ENCODE measurements around the gene TLE5. TPM values are rescaled to one million over a fixed set of nuclear protein-coding genes. Genes with fewer than 3 reads are reported as not detected.

Gene TLE5
- total RNA-seq, 2 experiments from 2014 or later, result 722 to 793 TPM

DNA sequence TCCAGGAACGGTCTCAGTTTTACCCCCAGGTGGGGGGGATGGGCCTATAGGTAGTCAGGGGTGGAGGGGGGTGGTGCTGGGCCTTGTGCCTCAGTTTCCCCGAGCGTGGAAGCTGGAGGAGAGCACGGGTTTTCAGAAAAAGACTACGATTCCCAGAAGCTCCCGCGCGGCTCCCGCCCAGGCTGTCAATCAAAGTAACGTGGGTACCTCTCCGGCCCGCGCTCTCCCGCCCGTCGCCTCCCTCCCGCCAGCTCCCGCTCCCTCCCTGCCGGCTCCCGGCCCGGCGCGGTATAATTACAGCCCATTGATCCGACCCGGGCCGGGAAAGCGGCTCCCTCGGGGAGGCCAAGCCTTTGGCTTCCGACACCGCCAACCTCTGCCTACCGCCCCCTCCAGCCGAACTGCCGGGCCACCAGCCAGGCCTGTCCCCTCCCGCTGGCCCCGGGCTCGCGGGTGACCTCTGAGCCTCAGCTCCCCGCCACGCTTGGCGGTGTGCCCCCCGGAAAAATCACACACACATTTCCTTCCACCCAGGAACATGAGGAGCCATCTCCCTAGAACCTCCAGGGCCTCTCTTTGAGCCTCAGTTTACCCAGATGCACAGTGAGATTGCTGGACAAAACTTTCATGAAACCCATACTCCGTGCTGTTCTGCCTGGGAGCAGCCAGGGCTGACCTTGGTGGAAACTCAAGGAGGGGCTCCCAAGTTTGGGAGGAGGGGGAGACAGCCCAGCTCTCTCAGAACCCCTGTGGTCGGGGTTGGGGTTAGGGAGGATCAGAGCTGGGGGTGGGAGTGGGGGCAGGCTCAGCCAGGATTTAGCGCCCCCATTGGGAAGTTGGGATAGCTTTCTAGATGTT, 25.9 kb downstream of the TLE5 start:
- ChIA-PET CTCF (interaction anchor here (1.0 to 2.6 kb wide), 7 partner anchors 8 to 86 kb away, joined by 3 to 14 read pairs (median 6); no protein-coding TSS in a partner anchor), POLR2A (interaction anchor here (0.9 to 6.9 kb wide), 19 partner anchors 9 to 952 kb away, joined by 3 to 225 read pairs (median 5); partner anchors contain the start of genes GADD45B, GNA11, NCLN and TLE5)
- Histone ChIP-seq H3K4me1 (ENCODE audit: insufficient read depth, low read length) (peaks cover 26% of the 10 kb centered on the region), H3K36me3 (ENCODE audit: insufficient read depth, low read length) (no peaks in the 10 kb centered on the region), H3K9me3 (ENCODE audit: control insufficient read depth in 1 of 2, insufficient read depth in 1 of 2, low read length in 2 of 2) (no peaks in the 10 kb centered on the region), H3K27me3 (ENCODE audit: control insufficient read depth in 1 of 2, insufficient read depth in 2 of 2, low read length in 2 of 2) (no peaks in the 10 kb centered on the region), H3K4me3 (ENCODE audit: low read length) (peak overlapping the region; percentile 70), H3K27ac (ENCODE audit: low read depth in 1 of 2, low read length in 2 of 2) (peak overlapping the region; percentile 60 to 77)
- Mint-ChIP-seq H3K27ac (peak overlapping the region; percentile 92), H3K4me1 (ENCODE audit: low read depth) (peaks cover 38% of the 10 kb centered on the region), H3K9me3 (no peaks in the 10 kb centered on the region), H3K36me3 (ENCODE audit: low read depth) (peaks cover 6% of the 10 kb centered on the region), H3K4me3 (peak overlapping the region; percentile 89), H3K27me3 (no peaks in the 10 kb centered on the region)
- TF ChIP-seq, protein P1, sequence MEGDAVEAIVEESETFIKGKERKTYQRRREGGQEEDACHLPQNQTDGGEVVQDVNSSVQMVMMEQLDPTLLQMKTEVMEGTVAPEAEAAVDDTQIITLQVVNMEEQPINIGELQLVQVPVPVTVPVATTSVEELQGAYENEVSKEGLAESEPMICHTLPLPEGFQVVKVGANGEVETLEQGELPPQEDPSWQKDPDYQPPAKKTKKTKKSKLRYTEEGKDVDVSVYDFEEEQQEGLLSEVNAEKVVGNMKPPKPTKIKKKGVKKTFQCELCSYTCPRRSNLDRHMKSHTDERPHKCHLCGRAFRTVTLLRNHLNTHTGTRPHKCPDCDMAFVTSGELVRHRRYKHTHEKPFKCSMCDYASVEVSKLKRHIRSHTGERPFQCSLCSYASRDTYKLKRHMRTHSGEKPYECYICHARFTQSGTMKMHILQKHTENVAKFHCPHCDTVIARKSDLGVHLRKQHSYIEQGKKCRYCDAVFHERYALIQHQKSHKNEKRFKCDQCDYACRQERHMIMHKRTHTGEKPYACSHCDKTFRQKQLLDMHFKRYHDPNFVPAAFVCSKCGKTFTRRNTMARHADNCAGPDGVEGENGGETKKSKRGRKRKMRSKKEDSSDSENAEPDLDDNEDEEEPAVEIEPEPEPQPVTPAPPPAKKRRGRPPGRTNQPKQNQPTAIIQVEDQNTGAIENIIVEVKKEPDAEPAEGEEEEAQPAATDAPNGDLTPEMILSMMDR (IDR thresholded peaks at IDR 0.05), result no peak
- intact Hi-C loops (cut with DNase I, micrococcal nuclease), result loop anchor here (1.0 to 10.0 kb wide), 3 partner anchors 11 to 62 kb away; partner anchors contain the start of gene TLE6 (in 1 of the 2)
- ATAC-seq (ENCODE audit: poor library complexity) (peak; percentile 38), DNase-seq (peak; percentile 61 to 91 (median 71))

GRCh38 chr19:3035542-3036118, 26.7 kb downstream of the TLE5 start:
- no peaks in the 10 kb centered on the region for H3K36me3 ChIP-seq (ENCODE audit: insufficient read depth, low read length)
- TF ChIP-seq, protein P1 (IDR thresholded peaks at IDR 0.05), result no peak
- H3K27ac Mint-ChIP-seq, result peak overlapping the region; percentile 92
- DNase-seq (peak; percentile 88 to 98 (median 92)), ATAC-seq (ENCODE audit: poor library complexity) (peak; percentile 84)
- peak overlapping the region; percentile 60 to 77 for H3K27ac ChIP-seq (ENCODE audit: low read depth in 1 of 2, low read length in 2 of 2)
- peaks cover 6% of the 10 kb centered on the region for H3K36me3 Mint-ChIP-seq (ENCODE audit: low read depth)
- peaks cover 37% of the 10 kb centered on the region for H3K4me1 Mint-ChIP-seq (ENCODE audit: low read depth)
- no peaks in the 10 kb centered on the region for H3K27me3 Mint-ChIP-seq
- CTCF ChIA-PET, result interaction anchor here (1.0 to 2.6 kb wide), 6 partner anchors 9 to 85 kb away, joined by 4 to 14 read pairs (median 7); no protein-coding TSS in a partner anchor
- peak overlapping the region; percentile 89 for H3K4me3 Mint-ChIP-seq
- intact Hi-C loops (cut with DNase I, micrococcal nuclease), result loop anchor here (1.0 to 10.0 kb wide), 5 partner anchors 12 to 61 kb away; partner anchors contain the start of gene TLE6 (in 2 of the 2)
- H3K4me3 ChIP-seq (ENCODE audit: low read length), result peak overlapping the region; percentile 70
- H3K27me3 ChIP-seq (ENCODE audit: control insufficient read depth in 1 of 2, insufficient read depth in 2 of 2, low read length in 2 of 2), result no peaks in the 10 kb centered on the region
- H3K4me1 ChIP-seq (ENCODE audit: insufficient read depth, low read length), result peaks cover 26% of the 10 kb centered on the region
- POLR2A ChIA-PET, result interaction anchor here (0.6 to 6.9 kb wide), 21 partner anchors 8 to 1141 kb away, joined by 3 to 225 read pairs (median 5); partner anchors contain the start of genes GADD45B, GNA11, NCLN and TLE5
- H3K9me3 ChIP-seq (ENCODE audit: control insufficient read depth in 1 of 2, insufficient read depth in 1 of 2, low read length in 2 of 2), result no peaks in the 10 kb centered on the region
- H3K9me3 Mint-ChIP-seq, result no peaks in the 10 kb centered on the region
